ENCODE data around the gene FARSB.
A peak's percentile ranks its signal among the peaks of the same experiment; 100 is the strongest.

FARSB gene

DNA sequence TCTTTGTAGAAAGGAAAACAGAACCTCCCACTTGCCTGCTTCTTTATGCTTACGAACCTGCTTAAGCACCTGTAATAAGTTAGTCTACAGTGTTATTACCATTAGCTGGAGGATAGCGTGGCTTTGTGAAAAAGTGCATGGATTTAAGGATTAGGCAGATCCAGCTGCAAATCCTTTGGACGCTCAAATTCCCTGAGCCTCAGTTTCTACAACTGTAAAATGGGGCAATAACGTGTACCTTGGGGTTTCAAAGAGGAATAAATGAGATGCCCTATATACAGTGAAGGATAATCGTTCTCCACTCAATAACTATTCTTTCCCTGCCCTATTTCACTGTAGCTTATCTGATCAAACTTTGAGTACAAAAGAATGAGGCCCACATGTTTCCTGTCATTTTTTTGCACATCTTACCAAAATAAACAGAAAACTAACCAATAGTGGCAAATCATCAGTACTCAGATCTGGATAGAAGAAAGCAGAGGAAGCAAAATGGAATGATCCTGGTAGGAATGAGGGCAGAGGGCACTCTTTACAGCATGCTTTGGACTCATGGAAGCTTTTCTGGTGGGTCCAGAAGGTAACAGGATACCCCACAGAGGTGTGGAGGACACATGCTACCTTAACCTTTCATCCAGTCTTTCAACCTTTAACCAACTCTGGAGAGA, 30.3 kb upstream of the FARSB start:
- Histone ChIP-seq H3K9ac (ENCODE audit: low read length) (no peak overlapping the region), H3K27me3 (replicated peaks; ENCODE audit: control insufficient read depth, insufficient read depth, low read length) (no peaks in the 10 kb centered on the region), H3K4me1 (ENCODE audit: control insufficient read depth, insufficient read depth, low read length) (peaks cover 16% of the 10 kb centered on the region), H3K9me3 (ENCODE audit: control insufficient read depth, low read length) (no peaks in the 10 kb centered on the region), H3K36me3 (ENCODE audit: control insufficient read depth, insufficient read depth, low read length, severe bottlenecking) (peaks cover 19% of the 10 kb centered on the region), H3K4me3 (ENCODE audit: low read length) (no peak overlapping the region)
- DNase-seq (ENCODE audit: low read depth): no peak

DNA sequence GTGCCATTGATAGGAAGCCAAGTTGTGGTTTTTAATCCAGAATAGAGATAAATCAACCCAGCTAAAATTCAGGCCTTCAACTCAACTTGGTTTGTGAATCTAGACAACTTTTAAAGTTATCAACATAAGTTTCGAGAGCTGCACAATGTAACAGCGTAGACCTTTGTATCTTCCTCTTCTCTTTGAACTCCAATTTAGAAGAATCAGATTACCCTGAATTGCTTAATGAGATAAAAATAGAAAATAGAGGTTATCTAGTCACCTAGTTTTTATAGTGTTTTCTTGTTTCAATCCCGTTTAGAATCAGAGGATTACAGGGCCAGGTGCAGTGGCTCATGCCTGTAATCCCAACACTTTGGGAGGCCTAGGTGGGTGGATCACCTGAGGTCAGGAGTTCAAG, 27.9 kb upstream of the FARSB start:
- Histone ChIP-seq H3K9ac (ENCODE audit: low read length) (no peak overlapping the region), H3K36me3 (ENCODE audit: control insufficient read depth, insufficient read depth, low read length, severe bottlenecking) (peaks cover 19% of the 10 kb centered on the region), H3K27me3 (replicated peaks; ENCODE audit: control insufficient read depth, insufficient read depth, low read length) (no peaks in the 10 kb centered on the region), H3K4me3 (ENCODE audit: low read length) (no peak overlapping the region), H3K4me1 (ENCODE audit: control insufficient read depth, insufficient read depth, low read length) (peaks cover 7% of the 10 kb centered on the region), H3K9me3 (ENCODE audit: control insufficient read depth, low read length) (no peaks in the 10 kb centered on the region)
- DNase-seq (ENCODE audit: low read depth): no peak

DNA sequence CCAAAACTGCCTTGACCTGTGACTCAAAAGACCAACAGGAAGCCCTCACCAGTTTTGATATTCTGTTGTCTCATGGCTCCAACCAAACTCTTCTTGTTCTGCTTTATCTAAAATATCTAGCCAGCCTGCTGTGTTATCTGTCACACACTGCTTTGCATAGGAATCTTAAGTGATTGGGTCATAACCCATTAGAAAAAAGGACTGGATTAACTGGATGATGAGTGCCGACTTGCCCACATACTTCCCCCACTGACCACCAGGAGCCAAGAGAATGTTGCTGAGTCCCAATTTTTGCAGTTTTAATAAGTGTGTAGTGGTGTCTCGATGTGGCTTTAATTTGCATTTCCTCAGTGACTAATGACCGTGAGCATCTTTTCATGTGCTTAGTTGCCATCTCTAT, 22.1 kb upstream of the FARSB start:
- Histone ChIP-seq H3K9me3 (ENCODE audit: control insufficient read depth, low read length) (no peaks in the 10 kb centered on the region), H3K27me3 (replicated peaks; ENCODE audit: control insufficient read depth, insufficient read depth, low read length) (no peaks in the 10 kb centered on the region), H3K36me3 (ENCODE audit: control insufficient read depth, insufficient read depth, low read length, severe bottlenecking) (peaks cover 24% of the 10 kb centered on the region), H3K4me3 (ENCODE audit: low read length) (no peak overlapping the region), H3K9ac (ENCODE audit: low read length) (no peak overlapping the region), H3K4me1 (ENCODE audit: control insufficient read depth, insufficient read depth, low read length) (no peaks in the 10 kb centered on the region)
- no peak for DNase-seq (ENCODE audit: low read depth)

DNA sequence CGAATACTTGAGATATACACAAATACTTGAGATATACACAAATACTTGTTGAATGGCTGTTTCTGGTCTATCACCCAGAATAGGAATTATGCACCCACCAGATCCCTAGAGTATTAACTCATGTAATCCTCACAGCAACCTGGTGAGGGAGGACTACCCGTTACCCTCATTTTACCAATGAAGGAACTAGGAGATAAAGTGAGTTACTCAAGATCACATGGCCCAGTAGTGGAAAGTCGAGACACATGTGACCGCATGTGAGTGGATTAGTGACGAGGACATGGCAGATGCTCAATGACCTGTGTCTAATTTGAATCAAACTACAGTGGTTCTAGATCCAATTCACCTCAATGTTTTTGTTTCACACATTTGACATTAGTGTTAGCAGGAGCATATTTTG, 18.0 kb upstream of the FARSB start:
- no peaks in the 10 kb centered on the region for H3K9me3 ChIP-seq (ENCODE audit: control insufficient read depth, low read length)
- peak overlapping the region; percentile 75 for H3K4me3 ChIP-seq (ENCODE audit: low read length)
- no peak for DNase-seq (ENCODE audit: low read depth)
- no peak overlapping the region for H3K9ac ChIP-seq (ENCODE audit: low read length)
- peaks cover 7% of the 10 kb centered on the region for H3K36me3 ChIP-seq (ENCODE audit: control insufficient read depth, insufficient read depth, low read length, severe bottlenecking)
- no peaks in the 10 kb centered on the region for H3K27me3 ChIP-seq (replicated peaks; ENCODE audit: control insufficient read depth, insufficient read depth, low read length)
- H3K4me1 ChIP-seq (ENCODE audit: control insufficient read depth, insufficient read depth, low read length): peaks cover 4% of the 10 kb centered on the region

DNA sequence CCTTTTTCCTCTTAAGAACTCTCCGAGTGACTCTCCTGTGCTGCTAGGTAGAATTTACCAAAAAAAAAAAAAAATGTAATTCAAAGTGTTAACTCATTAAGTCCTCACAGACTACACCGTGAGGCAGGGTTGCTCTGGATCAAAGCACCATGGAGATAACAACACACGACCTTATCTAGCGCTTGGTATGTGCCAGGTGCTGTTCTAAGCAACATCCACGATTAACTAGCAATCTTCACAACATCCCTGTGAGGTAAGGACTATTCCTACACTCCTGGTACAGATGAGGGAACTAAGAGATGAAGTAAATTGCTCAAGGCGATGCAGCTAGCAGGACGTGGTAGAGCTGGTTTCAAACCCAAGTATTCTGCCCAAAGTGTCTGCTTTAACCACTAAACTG, 17.4 kb upstream of the FARSB start:
- no peak for DNase-seq (ENCODE audit: low read depth)
- Histone ChIP-seq H3K9ac (ENCODE audit: low read length) (peak overlapping the region; percentile 67), H3K27me3 (replicated peaks; ENCODE audit: control insufficient read depth, insufficient read depth, low read length) (no peaks in the 10 kb centered on the region)

DNA sequence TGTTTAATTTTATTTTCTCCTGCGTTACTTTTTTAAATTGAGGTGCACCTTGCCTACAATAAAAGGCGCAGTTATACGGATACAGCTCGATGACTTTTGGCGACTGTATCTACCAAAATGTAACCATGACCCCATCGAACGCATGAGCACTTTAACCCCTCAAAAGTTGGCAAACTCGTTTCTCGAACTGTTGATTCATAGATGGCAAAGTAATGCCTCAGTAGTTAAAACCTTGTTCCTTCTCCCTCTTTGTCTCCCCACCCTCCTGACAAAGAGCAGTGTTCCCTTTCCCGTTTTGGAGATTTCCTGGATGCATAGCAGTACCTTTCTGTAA, 16.1 kb upstream of the FARSB start:
- H3K4me3 ChIP-seq (ENCODE audit: low read length): peak overlapping the region; percentile 82

More for the DNA sequence above, 17.4 kb upstream of the FARSB start:
- H3K4me3 ChIP-seq (ENCODE audit: low read length): peak overlapping the region; percentile 75
- no peaks in the 10 kb centered on the region for H3K9me3 ChIP-seq (ENCODE audit: control insufficient read depth, low read length)
- H3K4me1 ChIP-seq (ENCODE audit: control insufficient read depth, insufficient read depth, low read length): peaks cover 10% of the 10 kb centered on the region
- peaks cover 7% of the 10 kb centered on the region for H3K36me3 ChIP-seq (ENCODE audit: control insufficient read depth, insufficient read depth, low read length, severe bottlenecking)

DNA sequence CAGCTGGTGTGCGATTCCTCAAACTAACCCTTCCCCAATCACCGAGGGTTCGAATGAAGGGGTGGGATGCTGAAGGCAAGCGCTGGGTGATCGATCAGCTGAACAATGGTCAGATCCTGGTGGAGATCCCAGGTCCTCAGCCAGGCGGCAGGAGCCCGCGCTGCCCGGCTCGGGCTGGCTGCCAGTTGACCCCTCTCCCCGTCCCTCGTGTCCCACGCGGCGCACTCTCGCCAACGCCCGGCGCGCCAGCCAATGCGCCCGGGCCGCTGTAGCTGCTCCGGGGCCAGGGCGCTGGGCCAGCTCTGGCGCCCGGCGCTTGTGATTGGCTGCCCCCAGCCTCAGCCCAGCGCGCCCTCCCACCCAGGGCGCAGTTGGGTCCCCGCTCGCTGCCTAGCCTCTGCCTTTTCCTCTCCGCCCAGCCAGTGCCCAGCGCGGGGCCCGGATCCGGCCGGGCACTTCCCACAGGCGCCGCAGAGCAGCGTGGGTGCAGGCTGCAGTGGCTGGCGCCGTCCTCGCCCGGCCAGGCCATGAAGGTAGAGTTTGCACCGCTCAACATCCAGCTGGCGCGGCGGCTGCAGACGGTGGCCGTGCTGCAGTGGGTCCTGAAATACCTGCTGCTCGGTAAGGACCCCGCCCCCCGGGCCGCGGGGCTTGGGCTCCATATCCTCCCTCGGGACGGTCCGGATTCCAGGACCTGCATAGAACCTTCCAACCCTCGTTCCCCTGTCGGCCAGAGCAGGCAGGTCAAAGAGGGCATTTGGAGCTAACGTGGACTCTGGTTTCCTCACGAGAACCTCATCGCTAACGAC, 15.6 kb upstream of the FARSB start, which contains the start of gene MOGAT1:
Gene MOGAT1, plus strand, starts transcription at position 400 of the 809 bp plus-strand sequence. Its CDS starts 128 bp downstream, at position 528.
- Histone ChIP-seq H3K9ac (ENCODE audit: low read length) (peak within 1 kb of the TSS; percentile 86), H3K4me3 (ENCODE audit: low read length) (peak within 1 kb of the TSS; percentile 82), H3K36me3 (ENCODE audit: control insufficient read depth, insufficient read depth, low read length, severe bottlenecking) (no peaks in the 10 kb centered on the region), H3K9me3 (ENCODE audit: control insufficient read depth, low read length) (no peaks in the 10 kb centered on the region), H3K27me3 (replicated peaks; ENCODE audit: control insufficient read depth, insufficient read depth, low read length) (no peaks in the 10 kb centered on the region), H3K4me1 (ENCODE audit: control insufficient read depth, insufficient read depth, low read length) (peaks cover 19% of the 10 kb centered on the region)
- DNase-seq (ENCODE audit: low read depth): peak; percentile 36

More for the DNA sequence above, 16.1 kb upstream of the FARSB start:
- Histone ChIP-seq H3K36me3 (ENCODE audit: control insufficient read depth, insufficient read depth, low read length, severe bottlenecking) (peaks cover 3% of the 10 kb centered on the region), H3K9ac (ENCODE audit: low read length) (peak overlapping the region; percentile 86), H3K4me1 (ENCODE audit: control insufficient read depth, insufficient read depth, low read length) (peaks cover 19% of the 10 kb centered on the region), H3K9me3 (ENCODE audit: control insufficient read depth, low read length) (no peaks in the 10 kb centered on the region), H3K27me3 (replicated peaks; ENCODE audit: control insufficient read depth, insufficient read depth, low read length) (no peaks in the 10 kb centered on the region)
- no peak for DNase-seq (ENCODE audit: low read depth)

DNA sequence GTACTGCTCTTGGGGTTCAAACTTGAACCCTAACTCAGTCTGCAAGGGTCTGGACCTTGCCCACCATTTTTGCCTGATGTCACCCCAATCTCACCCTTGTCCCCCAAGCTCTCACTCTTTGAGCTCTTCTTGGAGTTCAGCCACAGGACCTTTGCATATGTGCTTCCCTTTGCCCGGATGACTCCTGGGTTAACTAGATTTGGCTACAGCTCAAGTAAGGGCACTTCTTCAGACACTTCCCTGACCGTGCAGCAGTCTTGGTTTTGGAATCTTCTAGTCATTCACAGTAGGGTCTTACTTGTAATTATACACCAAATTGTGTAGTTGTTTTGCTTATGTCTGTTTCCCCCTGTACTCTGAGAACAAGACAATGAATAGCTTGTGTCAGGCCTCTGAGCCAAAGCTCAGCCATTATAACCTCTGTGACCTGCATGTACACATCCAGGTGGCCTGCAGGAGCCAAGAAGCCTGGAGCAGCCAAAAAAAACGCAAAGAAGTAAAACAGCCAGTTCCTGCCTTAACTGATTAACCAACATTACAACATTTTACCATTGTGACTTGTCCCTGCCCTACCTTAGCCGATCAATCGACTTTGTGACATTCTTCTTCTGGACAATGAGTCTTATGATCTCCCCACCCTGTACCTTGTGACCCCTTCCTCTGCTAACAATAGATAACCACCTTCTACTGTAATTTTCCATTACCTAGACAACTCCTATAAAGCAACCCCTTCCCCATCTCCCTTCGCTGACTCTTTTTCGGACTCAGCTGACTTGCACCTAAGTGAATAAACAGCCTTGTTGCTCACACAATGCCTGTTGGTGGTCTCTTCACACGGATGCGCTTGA, 14.5 kb upstream of the FARSB start:
- Histone ChIP-seq H3K4me3 (ENCODE audit: low read length) (no peak overlapping the region), H3K36me3 (ENCODE audit: control insufficient read depth, insufficient read depth, low read length, severe bottlenecking) (no peaks in the 10 kb centered on the region), H3K27me3 (replicated peaks; ENCODE audit: control insufficient read depth, insufficient read depth, low read length) (no peaks in the 10 kb centered on the region), H3K4me1 (ENCODE audit: control insufficient read depth, insufficient read depth, low read length) (peaks cover 19% of the 10 kb centered on the region), H3K9me3 (ENCODE audit: control insufficient read depth, low read length) (no peaks in the 10 kb centered on the region), H3K9ac (ENCODE audit: low read length) (no peak overlapping the region)
- no peak for DNase-seq (ENCODE audit: low read depth)

DNA sequence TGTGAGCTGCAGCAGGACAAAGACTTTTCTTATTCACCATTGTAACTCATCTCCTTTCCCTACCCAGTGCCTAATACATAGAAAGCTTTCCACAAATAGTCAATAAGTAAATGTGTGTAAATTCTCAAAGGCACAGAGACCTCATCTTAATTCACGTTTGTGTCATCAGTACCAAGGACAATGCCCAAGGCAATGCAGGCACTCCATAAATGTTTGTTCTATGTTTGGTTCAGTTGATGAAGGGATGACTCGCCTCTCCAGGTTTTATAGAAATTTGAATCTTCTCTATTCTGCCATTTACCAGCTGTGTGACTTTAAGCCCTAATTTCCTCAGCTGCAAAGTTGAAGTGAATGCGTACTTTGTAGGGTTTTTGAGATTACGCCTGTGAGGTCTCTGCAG, 13.5 kb upstream of the FARSB start:
- Histone ChIP-seq H3K9ac (ENCODE audit: low read length) (no peak overlapping the region), H3K4me3 (ENCODE audit: low read length) (no peak overlapping the region), H3K27me3 (replicated peaks; ENCODE audit: control insufficient read depth, insufficient read depth, low read length) (no peaks in the 10 kb centered on the region), H3K36me3 (ENCODE audit: control insufficient read depth, insufficient read depth, low read length, severe bottlenecking) (no peaks in the 10 kb centered on the region), H3K4me1 (ENCODE audit: control insufficient read depth, insufficient read depth, low read length) (peaks cover 19% of the 10 kb centered on the region), H3K9me3 (ENCODE audit: control insufficient read depth, low read length) (no peaks in the 10 kb centered on the region)
- DNase-seq (ENCODE audit: low read depth): no peak

DNA sequence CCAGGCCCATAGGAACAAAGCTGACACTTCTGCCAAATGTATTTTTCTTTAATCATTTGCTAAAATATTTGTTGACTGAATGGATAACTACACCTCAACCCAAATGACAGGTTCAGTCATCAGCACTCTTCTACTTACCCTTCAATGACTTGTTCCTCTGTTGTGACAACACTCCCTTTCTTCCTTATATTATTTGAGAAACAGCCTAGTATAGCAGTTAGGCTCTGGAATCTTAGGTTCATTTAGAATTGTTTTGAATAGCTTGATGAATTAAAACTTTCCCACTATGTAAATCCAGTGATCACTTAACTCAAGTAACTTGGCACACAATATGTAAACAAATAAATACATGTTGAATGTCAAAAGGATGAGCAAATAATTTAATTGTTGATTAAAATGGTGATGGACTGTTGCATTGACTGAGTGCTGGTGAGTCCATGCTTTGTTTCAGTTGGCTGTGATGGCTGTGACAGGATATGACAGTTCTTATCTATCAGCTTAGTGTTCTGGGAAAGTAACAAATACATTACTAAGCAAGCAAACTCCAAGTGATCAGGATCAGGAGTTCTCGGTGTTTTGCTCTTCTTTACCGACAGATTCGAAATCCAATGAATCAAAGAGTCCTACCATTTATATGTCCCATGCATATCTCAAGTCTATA, 12.7 kb upstream of the FARSB start:
- H3K4me3 ChIP-seq (ENCODE audit: low read length): no peak overlapping the region

More for the DNA sequence above, 12.7 kb upstream of the FARSB start:
- H3K36me3 ChIP-seq (ENCODE audit: control insufficient read depth, insufficient read depth, low read length, severe bottlenecking): no peaks in the 10 kb centered on the region
- no peaks in the 10 kb centered on the region for H3K27me3 ChIP-seq (replicated peaks; ENCODE audit: control insufficient read depth, insufficient read depth, low read length)
- H3K9me3 ChIP-seq (ENCODE audit: control insufficient read depth, low read length): no peaks in the 10 kb centered on the region
- peaks cover 19% of the 10 kb centered on the region for H3K4me1 ChIP-seq (ENCODE audit: control insufficient read depth, insufficient read depth, low read length)
- no peak overlapping the region for H3K9ac ChIP-seq (ENCODE audit: low read length)
- no peak for DNase-seq (ENCODE audit: low read depth)

All from adipocyte (in vitro differentiated cells).